ENCODE measurements around the gene OSGIN1. TPM values are rescaled to one million over a fixed set of nuclear protein-coding genes. Genes with fewer than 3 reads are reported as not detected.

The OSGIN1 gene
- polyA plus RNA-seq, 3 donors = 1.8 to 4.0 (median 2.0) TPM

DNA sequence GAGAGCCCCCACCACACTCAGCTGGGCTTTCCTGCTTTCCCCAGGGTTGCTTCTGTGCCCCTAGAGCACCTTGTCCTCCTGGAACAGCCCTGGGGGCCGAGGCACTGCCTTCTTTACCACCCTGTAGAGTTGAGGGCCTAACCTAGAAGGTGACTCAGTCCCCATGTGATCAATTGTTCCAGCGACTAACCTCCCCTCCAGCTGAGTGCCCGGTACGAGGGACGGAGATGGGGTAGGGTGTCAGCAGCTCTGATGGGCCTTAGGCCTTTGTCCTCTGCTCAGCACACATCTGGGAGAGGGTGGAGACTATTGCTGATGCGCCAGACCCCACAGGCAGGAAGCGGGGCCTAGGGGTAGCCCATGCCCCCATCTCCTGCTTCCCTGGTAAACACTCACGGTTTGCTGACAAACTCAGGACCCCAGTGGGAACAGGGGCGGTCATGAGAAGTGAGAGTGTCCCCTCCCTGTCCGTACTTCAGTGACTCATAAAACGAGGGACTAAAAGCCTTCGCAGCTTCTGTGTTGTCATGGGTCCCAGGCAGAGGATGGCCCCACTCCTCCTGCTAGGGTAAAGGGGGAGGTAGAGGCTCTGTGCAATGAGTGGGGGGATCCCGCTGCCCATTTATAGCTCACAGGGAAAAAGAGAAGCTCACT, 48.1 kb downstream of the OSGIN1 start:
- Histone ChIP-seq H3K27me3 (ENCODE audit: control insufficient read depth in 2 of 2, insufficient read depth in 2 of 2, low read length in 2 of 2) (peaks cover 0 to 38% of the 10 kb centered on the region in 2 donors), H3K36me3 (replicated peaks in 1 of 2; ENCODE audit: control insufficient read depth in 1 of 2, insufficient read depth in 2 of 2, low read length in 2 of 2) (no peaks in the 10 kb centered on the region), H3K4me3 (replicated peaks in 1 of 3; ENCODE audit: low read depth in 2 of 3, low read length in 3 of 3) (no peak overlapping the region), H3K9ac (ENCODE audit: insufficient read depth, low read length, poor library complexity, severe bottlenecking) (no peak overlapping the region), H3K4me1 (ENCODE audit: control insufficient read depth in 1 of 2, insufficient read depth in 2 of 2, low read length in 2 of 2) (peaks cover 2% of the 10 kb centered on the region in 2 donors), H3K4me2 (replicated peaks; ENCODE audit: extremely low read depth, low read length, poor library complexity, severe bottlenecking) (no peak overlapping the region), H4K20me1 (ENCODE audit: insufficient read depth, low read length) (no peaks in the 10 kb centered on the region), H3K27ac (ENCODE audit: low read depth in 1 of 2, low read length in 2 of 2) (no peak overlapping the region), H3K79me2 (ENCODE audit: insufficient read depth, low read length) (no peaks in the 10 kb centered on the region), H3K9me3 (replicated peaks in 1 of 2; ENCODE audit: control insufficient read depth in 1 of 2, insufficient read depth in 1 of 2, low read length in 2 of 2) (no peaks in the 10 kb centered on the region), H2AFZ (ENCODE audit: insufficient read depth, low read depth, low read length, poor library complexity, severe bottlenecking) (no peak overlapping the region)
- Mint-ChIP-seq H3K27me3 (ENCODE audit: low read depth in 3 of 3) (peaks cover 37 to 58% (median 41%) of the 10 kb centered on the region in 3 donors), H3K9me3 (peaks cover 0 to 3% (median under 1%) of the 10 kb centered on the region in 7 donors), H3K4me1 (peaks cover under 1% of the 10 kb centered on the region), H3K4me3 (no peak overlapping the region), H3K27ac (no peak overlapping the region), H3K36me3 (peaks cover 0 to 5% of the 10 kb centered on the region in 2 donors)
- intact Hi-C loops (cut with micrococcal nuclease) = no loop called here
- WGBS (ENCODE audit: insufficient coverage) = 84% methylated on average over 7 of the region's 13 CpGs
- TF ChIP-seq, protein P1, sequence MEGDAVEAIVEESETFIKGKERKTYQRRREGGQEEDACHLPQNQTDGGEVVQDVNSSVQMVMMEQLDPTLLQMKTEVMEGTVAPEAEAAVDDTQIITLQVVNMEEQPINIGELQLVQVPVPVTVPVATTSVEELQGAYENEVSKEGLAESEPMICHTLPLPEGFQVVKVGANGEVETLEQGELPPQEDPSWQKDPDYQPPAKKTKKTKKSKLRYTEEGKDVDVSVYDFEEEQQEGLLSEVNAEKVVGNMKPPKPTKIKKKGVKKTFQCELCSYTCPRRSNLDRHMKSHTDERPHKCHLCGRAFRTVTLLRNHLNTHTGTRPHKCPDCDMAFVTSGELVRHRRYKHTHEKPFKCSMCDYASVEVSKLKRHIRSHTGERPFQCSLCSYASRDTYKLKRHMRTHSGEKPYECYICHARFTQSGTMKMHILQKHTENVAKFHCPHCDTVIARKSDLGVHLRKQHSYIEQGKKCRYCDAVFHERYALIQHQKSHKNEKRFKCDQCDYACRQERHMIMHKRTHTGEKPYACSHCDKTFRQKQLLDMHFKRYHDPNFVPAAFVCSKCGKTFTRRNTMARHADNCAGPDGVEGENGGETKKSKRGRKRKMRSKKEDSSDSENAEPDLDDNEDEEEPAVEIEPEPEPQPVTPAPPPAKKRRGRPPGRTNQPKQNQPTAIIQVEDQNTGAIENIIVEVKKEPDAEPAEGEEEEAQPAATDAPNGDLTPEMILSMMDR (IDR thresholded peaks at IDR 0.05) = no peak
- no peak for DNase-seq

DNA sequence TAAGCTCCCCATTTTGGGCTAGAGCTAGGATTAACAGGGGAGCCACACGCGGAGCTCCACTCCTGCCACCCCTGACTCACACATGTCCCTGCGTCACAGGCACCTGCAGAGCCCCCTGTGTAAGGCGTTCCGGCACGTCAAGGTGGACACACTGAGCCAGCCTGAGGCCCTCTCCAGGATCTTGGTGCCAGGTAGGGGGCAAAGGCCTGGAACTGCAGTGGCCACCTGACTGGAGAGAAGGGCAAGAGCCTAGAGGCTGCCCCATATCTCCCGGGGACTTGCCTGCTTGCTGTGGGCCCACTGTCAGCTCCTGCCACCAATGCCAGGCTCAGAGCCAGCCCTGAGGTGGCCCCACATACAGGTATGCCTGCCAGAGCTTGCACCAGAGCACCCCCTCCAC, 48.7 kb downstream of the OSGIN1 start:
- Histone ChIP-seq H3K4me3 (replicated peaks in 1 of 3; ENCODE audit: low read depth in 2 of 3, low read length in 3 of 3) (no peak overlapping the region), H2AFZ (ENCODE audit: insufficient read depth, low read depth, low read length, poor library complexity, severe bottlenecking) (no peak overlapping the region), H3K9me3 (replicated peaks in 1 of 2; ENCODE audit: control insufficient read depth in 1 of 2, insufficient read depth in 1 of 2, low read length in 2 of 2) (no peaks in the 10 kb centered on the region), H3K27me3 (ENCODE audit: control insufficient read depth in 2 of 2, insufficient read depth in 2 of 2, low read length in 2 of 2) (peaks cover 0 to 37% of the 10 kb centered on the region in 2 donors), H3K36me3 (replicated peaks in 1 of 2; ENCODE audit: control insufficient read depth in 1 of 2, insufficient read depth in 2 of 2, low read length in 2 of 2) (no peaks in the 10 kb centered on the region), H3K4me2 (replicated peaks; ENCODE audit: extremely low read depth, low read length, poor library complexity, severe bottlenecking) (no peak overlapping the region), H4K20me1 (ENCODE audit: insufficient read depth, low read length) (no peaks in the 10 kb centered on the region), H3K9ac (ENCODE audit: insufficient read depth, low read length, poor library complexity, severe bottlenecking) (no peak overlapping the region), H3K79me2 (ENCODE audit: insufficient read depth, low read length) (no peaks in the 10 kb centered on the region), H3K27ac (ENCODE audit: low read depth in 1 of 2, low read length in 2 of 2) (no peak overlapping the region), H3K4me1 (ENCODE audit: control insufficient read depth in 1 of 2, insufficient read depth in 2 of 2, low read length in 2 of 2) (no peaks in the 10 kb centered on the region)
- WGBS (ENCODE audit: insufficient coverage) = 97% methylated on average over 4 of the region's 7 CpGs
- intact Hi-C loops (cut with micrococcal nuclease) = no loop called here
- H3K36me3 Mint-ChIP-seq = no peaks in the 10 kb centered on the region
- H3K27me3 Mint-ChIP-seq (ENCODE audit: low read depth in 3 of 3) = peaks cover 32 to 52% (median 37%) of the 10 kb centered on the region in 3 donors
- TF ChIP-seq, protein P1 (IDR thresholded peaks at IDR 0.05) = no peak
- peaks cover 0 to 3% (median 0%) of the 10 kb centered on the region in 7 donors for H3K9me3 Mint-ChIP-seq
- no peaks in the 10 kb centered on the region for H3K4me1 Mint-ChIP-seq
- H3K27ac Mint-ChIP-seq = no peak overlapping the region
- DNase-seq = no peak
- no peak overlapping the region for H3K4me3 Mint-ChIP-seq

All from CD14-positive monocyte (primary cell).